Sigmoid colon (tissue), 4 donors: ENCODE data around the gene CACNA1D.

Source experiments
- CTCF ChIP-seq, 4 experiments: fragments of 450-650 bp in 3 of 4; fragments of 200-600 bp in 1 of 4; IDR thresholded peaks; one replicate each; pipeline ENCODE4 v1.5.1; 2016 to 2019; ENCODE audit warnings: antibody characterized with exemption in 4 of 4, mild to moderate bottlenecking in 3 of 4, moderate library complexity in 2 of 4
- POLR2A ChIP-seq, 2 donors: fragments of 450-650 bp; IDR thresholded peaks; one replicate each; pipeline ENCODE4 v1.6.1; 2016; ENCODE audit warnings: antibody characterized with exemption in 2 of 2, mild to moderate bottlenecking in 2 of 2, moderate library complexity in 2 of 2
- POLR2AphosphoS5 ChIP-seq, 4 donors: sonication (generic); formaldehyde crosslinking; IDR thresholded peaks; one replicate each; pipeline ENCODE4 v1.6.1; 2017; ENCODE audit warnings: antibody characterized with exemption in 4 of 4

GRCh38 chr3:53595660-53596059 lies 101.2 kb downstream of the CACNA1D start:
- TF ChIP-seq CTCF (IDR thresholded peaks at IDR 0.05): no peak
- no peak for TF ChIP-seq POLR2AphosphoS5 (IDR thresholded peaks at IDR 0.05)
- TF ChIP-seq POLR2A (IDR thresholded peaks at IDR 0.05): no peak
